Muscle layer of colon (tissue), 2 donors: Measurements from ENCODE around the gene RNF138.

Source experiments
- H3K27ac ChIP-seq: one replicate; pipeline ENCODE4 v1.7.0; 2013; ENCODE audit warnings: low read depth, mild to moderate bottlenecking, low read length, moderate library complexity
- H3K27me3 ChIP-seq, 2 donors: one replicate each; pipeline ENCODE4 v1.7.0; 2013; ENCODE audit warnings: low read length in 2 of 2, mild to moderate bottlenecking in 2 of 2; ENCODE audit not compliant: insufficient read depth in 2 of 2, control insufficient read depth in 1 of 2
- H3K36me3 ChIP-seq: one replicate; pipeline ENCODE4 v1.7.0; 2013; ENCODE audit warnings: mild to moderate bottlenecking, low read length; ENCODE audit not compliant: insufficient read depth
- H3K4me1 ChIP-seq: one replicate; pipeline ENCODE4 v1.7.0; 2013; ENCODE audit warnings: mild to moderate bottlenecking, low read length; ENCODE audit not compliant: insufficient read depth
- H3K4me3 ChIP-seq, 2 donors: one replicate each; pipeline ENCODE4 v1.7.0; 2013; ENCODE audit warnings: low read length in 2 of 2, low read depth in 1 of 2, mild to moderate bottlenecking in 1 of 2, moderate library complexity in 1 of 2
- H3K9ac ChIP-seq: one replicate; pipeline ENCODE4 v1.7.0; 2013; ENCODE audit warnings: low read length
- H3K9me3 ChIP-seq: one replicate; pipeline ENCODE4 v1.7.0; 2013; ENCODE audit warnings: mild to moderate bottlenecking, low read length
- donor health status: abdominal sarcoma.
- donor health status: Adenocarcinoma of cecum.

The RNF138 gene

GRCh38 chr18:32104516-32104915 is 12.8 kb downstream of the RNF138 start:
- Histone ChIP-seq H3K4me1 (no peaks in the 10 kb centered on the region), H3K27ac (no peak overlapping the region), H3K4me3 (no peak overlapping the region), H3K27me3 (no peaks in the 10 kb centered on the region), H3K9ac (no peak overlapping the region), H3K9me3 (no peaks in the 10 kb centered on the region), H3K36me3 (no peaks in the 10 kb centered on the region)

DNA sequence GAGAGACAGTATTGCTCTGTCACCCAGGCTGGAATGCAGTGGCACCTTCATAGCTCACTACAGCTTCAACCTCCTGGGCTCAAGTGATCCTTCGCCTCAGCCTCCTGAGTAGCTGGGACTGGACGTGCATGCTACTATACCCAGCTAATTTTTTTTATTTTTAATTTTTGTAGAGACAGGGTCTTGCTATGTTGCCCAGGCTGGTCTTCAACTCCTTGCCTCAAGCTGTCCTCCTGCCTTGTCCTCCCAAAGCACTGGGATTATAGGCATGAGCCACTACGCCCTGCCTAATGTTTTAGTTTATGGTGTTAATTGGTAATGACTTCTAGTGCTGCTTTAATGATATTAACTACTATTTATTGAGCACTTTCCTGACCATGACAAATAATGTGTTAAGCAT is 18.3 kb downstream of the RNF138 start:
- Histone ChIP-seq H3K27me3 (no peaks in the 10 kb centered on the region), H3K4me1 (no peaks in the 10 kb centered on the region), H3K9me3 (no peaks in the 10 kb centered on the region), H3K36me3 (no peaks in the 10 kb centered on the region), H3K4me3 (no peak overlapping the region), H3K9ac (no peak overlapping the region), H3K27ac (no peak overlapping the region)

DNA sequence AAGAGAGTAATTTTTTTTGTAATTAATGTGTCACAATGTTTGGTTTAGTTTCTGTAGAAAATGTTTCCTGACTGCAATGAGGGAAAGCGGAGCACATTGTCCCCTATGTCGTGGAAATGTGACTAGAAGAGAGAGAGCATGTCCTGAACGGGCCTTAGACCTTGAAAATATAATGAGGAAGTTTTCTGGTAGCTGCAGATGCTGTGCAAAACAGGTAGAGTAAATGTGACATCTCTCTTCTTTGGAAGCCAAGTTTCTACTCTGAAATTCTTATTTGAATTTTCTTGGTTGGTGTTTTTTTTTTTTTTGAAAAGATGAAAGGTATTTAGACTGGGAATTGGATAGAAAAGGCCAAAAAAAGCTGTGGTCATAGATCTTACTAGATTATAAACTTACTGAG is 20.0 kb downstream of the RNF138 start:
- no peak overlapping the region for H3K4me3 ChIP-seq
- no peak overlapping the region for H3K27ac ChIP-seq
- no peaks in the 10 kb centered on the region for H3K36me3 ChIP-seq
- no peaks in the 10 kb centered on the region for H3K4me1 ChIP-seq
- H3K9ac ChIP-seq: no peak overlapping the region
- no peaks in the 10 kb centered on the region for H3K27me3 ChIP-seq
- no peaks in the 10 kb centered on the region for H3K9me3 ChIP-seq

DNA sequence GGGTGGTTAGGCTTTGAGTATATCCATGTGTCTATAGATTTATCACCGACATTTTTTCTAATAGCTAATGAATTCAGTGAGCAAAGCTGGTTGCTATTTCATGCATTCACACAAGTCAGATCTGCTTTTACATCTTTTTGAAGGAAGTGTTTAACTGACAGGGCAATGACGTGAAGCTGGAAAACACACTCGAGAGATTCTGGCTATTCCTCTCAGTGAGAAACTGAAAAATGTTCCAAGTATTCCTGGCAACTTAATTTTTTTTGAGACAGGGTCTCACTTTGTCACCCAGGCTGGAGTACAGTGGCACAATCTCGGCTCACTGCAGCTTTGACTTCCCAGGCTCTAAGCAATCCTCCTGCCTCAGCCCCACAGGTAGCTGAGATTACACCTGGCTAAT is 21.2 kb downstream of the RNF138 start:
- Histone ChIP-seq H3K4me3 (no peak overlapping the region), H3K4me1 (no peaks in the 10 kb centered on the region), H3K36me3 (no peaks in the 10 kb centered on the region), H3K9me3 (no peaks in the 10 kb centered on the region), H3K27ac (no peak overlapping the region), H3K27me3 (no peaks in the 10 kb centered on the region), H3K9ac (no peak overlapping the region)

DNA sequence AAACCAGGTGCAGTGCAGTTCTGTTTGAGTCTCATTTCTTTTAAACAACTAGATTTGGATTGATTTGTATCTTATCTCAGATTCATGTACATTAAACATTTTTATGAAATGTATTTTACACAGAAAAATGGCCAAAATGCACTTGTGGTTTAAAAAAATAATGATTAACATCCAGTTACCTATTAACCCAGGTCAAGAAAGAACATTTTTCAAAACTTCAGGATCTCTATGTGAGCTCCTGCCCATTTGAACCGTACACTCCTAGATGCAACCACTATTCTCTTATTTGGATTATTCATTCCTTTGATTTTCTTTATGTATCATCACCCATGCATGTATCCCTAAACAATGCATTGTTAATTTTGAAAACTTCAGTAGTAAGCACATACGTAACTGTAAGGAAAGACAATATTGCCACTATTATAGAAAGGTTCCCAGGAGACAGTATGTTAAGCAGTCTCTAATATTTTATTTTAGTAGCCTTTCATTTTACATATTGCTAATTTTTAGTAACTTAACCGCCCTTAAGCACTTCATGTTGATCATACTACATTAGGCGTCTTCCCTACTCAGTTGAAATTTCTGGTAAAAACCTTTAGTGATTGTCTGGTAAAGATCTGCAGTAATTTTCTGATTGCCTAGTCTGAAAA is 22.7 kb downstream of the RNF138 start:
- no peak overlapping the region for H3K4me3 ChIP-seq
- H3K27me3 ChIP-seq: no peaks in the 10 kb centered on the region
- H3K9ac ChIP-seq: no peak overlapping the region
- H3K4me1 ChIP-seq: no peaks in the 10 kb centered on the region
- no peak overlapping the region for H3K27ac ChIP-seq
- no peaks in the 10 kb centered on the region for H3K36me3 ChIP-seq
- H3K9me3 ChIP-seq: no peaks in the 10 kb centered on the region

- Histone ChIP-seq H3K4me3 (no peak overlapping the region), H3K4me1 (no peaks in the 10 kb centered on the region), H3K9me3 (no peaks in the 10 kb centered on the region), H3K27me3 (no peaks in the 10 kb centered on the region), H3K36me3 (no peaks in the 10 kb centered on the region), H3K9ac (no peak overlapping the region), H3K27ac (no peak overlapping the region)
Measured at GRCh38 chr18:32122039-32122438, 30.4 kb downstream of the RNF138 start.

DNA sequence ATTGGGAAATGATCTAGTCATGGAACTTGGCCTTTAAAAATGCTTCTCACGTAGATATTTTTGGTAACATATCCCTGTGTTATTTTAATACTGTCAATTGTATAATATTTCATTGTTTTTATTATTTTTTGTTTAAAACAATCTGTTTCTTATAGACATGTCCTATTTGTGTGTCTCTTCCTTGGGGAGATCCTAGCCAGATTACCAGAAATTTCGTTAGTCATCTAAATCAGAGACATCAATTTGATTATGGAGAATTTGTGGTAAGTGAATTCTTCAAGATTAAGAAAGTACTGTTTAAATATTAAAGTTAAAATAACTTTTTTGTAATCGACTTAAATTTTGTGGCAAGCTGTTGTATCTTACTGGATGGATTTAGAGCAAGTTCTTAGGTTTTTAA is 34.9 kb downstream of the RNF138 start:
- H3K9me3 ChIP-seq: no peaks in the 10 kb centered on the region
- H3K36me3 ChIP-seq: peaks cover 4% of the 10 kb centered on the region
- H3K27ac ChIP-seq: no peak overlapping the region

GRCh38 chr18:32135625-32136024 is 44.0 kb downstream of the RNF138 start:
- no peak overlapping the region for H3K9ac ChIP-seq
- no peaks in the 10 kb centered on the region for H3K9me3 ChIP-seq
- no peak overlapping the region for H3K27ac ChIP-seq
- H3K36me3 ChIP-seq: no peaks in the 10 kb centered on the region
- no peaks in the 10 kb centered on the region for H3K27me3 ChIP-seq
- no peaks in the 10 kb centered on the region for H3K4me1 ChIP-seq
- H3K4me3 ChIP-seq: no peak overlapping the region

More for the DNA sequence above, 34.9 kb downstream of the RNF138 start:
- H3K4me1 ChIP-seq: no peaks in the 10 kb centered on the region
- H3K4me3 ChIP-seq: no peak overlapping the region
- no peak overlapping the region for H3K9ac ChIP-seq
- H3K27me3 ChIP-seq: no peaks in the 10 kb centered on the region

GRCh38 chr18:32138332-32138982 is 46.8 kb downstream of the RNF138 start:
- Histone ChIP-seq H3K9ac (no peak overlapping the region), H3K9me3 (no peaks in the 10 kb centered on the region), H3K4me1 (no peaks in the 10 kb centered on the region), H3K36me3 (no peaks in the 10 kb centered on the region), H3K27me3 (no peaks in the 10 kb centered on the region), H3K27ac (no peak overlapping the region), H3K4me3 (no peak overlapping the region)

DNA sequence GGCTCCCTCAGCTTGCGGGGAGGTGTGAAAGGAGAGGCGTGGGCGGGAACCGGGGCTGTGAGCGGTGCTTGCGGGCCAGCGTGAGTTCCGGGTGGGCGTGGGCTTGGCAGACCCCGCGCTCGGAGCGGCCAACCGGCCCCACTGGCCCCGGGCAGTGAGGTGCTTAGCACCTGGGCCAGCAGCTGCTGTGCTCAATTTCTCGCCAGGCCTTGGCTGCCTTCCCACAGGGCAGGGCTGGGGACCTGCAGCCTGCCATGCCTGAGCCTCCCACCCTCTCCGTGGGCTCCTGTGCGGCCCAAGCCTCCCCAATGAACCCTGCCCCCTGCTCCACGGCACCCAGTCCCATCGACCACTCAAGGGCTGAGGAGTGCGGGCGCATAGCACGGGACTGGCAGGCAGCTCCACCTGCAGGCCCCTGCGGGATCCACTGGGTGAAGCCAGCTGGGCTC is 48.2 kb downstream of the RNF138 start:
- Histone ChIP-seq H3K27me3 (no peaks in the 10 kb centered on the region), H3K9me3 (no peaks in the 10 kb centered on the region), H3K4me1 (no peaks in the 10 kb centered on the region), H3K27ac (no peak overlapping the region), H3K4me3 (no peak overlapping the region), H3K9ac (no peak overlapping the region), H3K36me3 (no peaks in the 10 kb centered on the region)

GRCh38 chr18:32148185-32148870 is 56.7 kb downstream of the RNF138 start:
- Histone ChIP-seq H3K27ac (no peak overlapping the region), H3K9me3 (no peaks in the 10 kb centered on the region), H3K9ac (no peak overlapping the region), H3K27me3 (no peaks in the 10 kb centered on the region), H3K4me3 (no peak overlapping the region), H3K4me1 (no peaks in the 10 kb centered on the region), H3K36me3 (no peaks in the 10 kb centered on the region)
